Epithelial cell of proximal tubule (primary cell): ENCODE results near the gene XYLT2. TPM values are rescaled to one million over a fixed set of nuclear protein-coding genes. Genes with fewer than 3 reads are reported as not detected.
A peak's percentile ranks its signal among the peaks of the same experiment; 100 is the strongest.
"Not testable (repeated sequence)": the region's sequence is repeated elsewhere in the genome, so short reads cannot be mapped to it uniquely, and the experiment has no call there.

ENCODE experiments used
- DNase-seq: peaks from one replicate; pipeline ENCODE4 v3.0.0-alpha.2; 2011; ENCODE audit warnings: low read depth
- H3K4me3 ChIP-seq: 2 replicates; pipeline ENCODE4 v1.5.1; 2011; ENCODE audit warnings: low read depth, mild to moderate bottlenecking, low read length
- CTCF ChIP-seq: conservative IDR thresholded peaks from 2 replicates; pipeline ENCODE4 v1.5.1; 2012; ENCODE audit warnings: low read depth, mild to moderate bottlenecking, low read length
- total RNA-seq: library from RNA; depleted of rRNA; stranded (reverse); fragments of >200 nt; gene quantifications from 2 replicates; pipeline ENCODE4 v1.2.3, GENCODE V29; 2015

XYLT2 gene
- total RNA-seq, 1 donor from 2014 or later: 35.3 TPM

GRCh38 chr17:50394711-50395110 lies 48.8 kb downstream of the XYLT2 start:
- DNase-seq: no peak
- no peak overlapping the region for H3K4me3 ChIP-seq
- TF ChIP-seq CTCF: no peak

- DNase-seq: no peak
- TF ChIP-seq CTCF: no peak
- H3K4me3 ChIP-seq: peak overlapping the region; percentile 82
These were observed 50.6 kb downstream of the XYLT2 start for GRCh38 chr17:50396261-50397110.

GRCh38 chr17:50397111-50397918 lies 51.4 kb downstream of the XYLT2 start, which contains the start of gene LRRC59:
Gene LRRC59, minus strand, starts transcription at chr17:50397523. Its CDS starts 206 bp downstream, at chr17:50397317.
- H3K4me3 ChIP-seq: peak within 1 kb of the TSS; percentile 82
- peak; percentile 75 for TF ChIP-seq CTCF
- DNase-seq: no peak

- no peak for TF ChIP-seq CTCF
- no peak overlapping the region for H3K4me3 ChIP-seq
- DNase-seq: no peak
These were observed 52.0 kb downstream of the XYLT2 start for GRCh38 chr17:50397919-50398285.

GRCh38 chr17:50398672-50399071 lies 52.7 kb downstream of the XYLT2 start:
- DNase-seq, H3K4me3 ChIP-seq: not testable (repeated sequence)

- not testable (repeated sequence) for H3K4me3 ChIP-seq, DNase-seq
These were observed 53.7 kb downstream of the XYLT2 start for GRCh38 chr17:50399591-50399990.

GRCh38 chr17:50405351-50405750 lies 59.4 kb downstream of the XYLT2 start:
- not testable (repeated sequence) for DNase-seq, H3K4me3 ChIP-seq

GRCh38 chr17:50406578-50406977 lies 60.7 kb downstream of the XYLT2 start:
- TF ChIP-seq CTCF: no peak
- H3K4me3 ChIP-seq: no peak overlapping the region
- no peak for DNase-seq
